Progenitor cell of endocrine pancreas (in vitro differentiated cells): Measurements from ENCODE around the gene FAM20B. TPM values are rescaled to one million over a fixed set of nuclear protein-coding genes. Genes with fewer than 3 reads are reported as not detected.

ENCODE experiments used
- DNase-seq: peaks from one replicate; pipeline ENCODE4 v3.0.0; 2021; ENCODE audit warnings: low spot score; ENCODE audit not compliant: unreplicated experiment
- H3K27ac Mint-ChIP-seq: 2 replicates; pipeline ENCODE4 v1.8.0; 2021; ENCODE audit warnings: mild to moderate bottlenecking, moderate library complexity, mixed read lengths
- H3K27me3 Mint-ChIP-seq: 2 replicates; pipeline ENCODE4 v1.8.0; 2021; ENCODE audit warnings: mixed read lengths
- H3K36me3 Mint-ChIP-seq: 2 replicates; pipeline ENCODE4 v1.8.0; 2022; ENCODE audit warnings: mixed read lengths; ENCODE audit not compliant: insufficient read depth
- H3K4me1 Mint-ChIP-seq: 2 replicates; pipeline ENCODE4 v1.8.0; 2021; ENCODE audit warnings: low read depth, mixed read lengths
- H3K4me3 Mint-ChIP-seq: 2 replicates; pipeline ENCODE4 v1.8.0; 2021; ENCODE audit warnings: low read depth, mild to moderate bottlenecking, moderate library complexity, mixed read lengths
- H3K9me3 Mint-ChIP-seq: 2 replicates; pipeline ENCODE4 v1.8.0; 2021; ENCODE audit warnings: low read depth, mixed read lengths
- CTCF ChIP-seq: fragments of 200-600 bp; sonication (generic); IDR thresholded peaks from one replicate; pipeline ENCODE4 v1.5.0; 2021; ENCODE audit warnings: antibody characterized with exemption, mild to moderate bottlenecking; ENCODE audit not compliant: unreplicated experiment
- total RNA-seq: library from RNA; stranded (reverse); gene quantifications from 2 replicates; pipeline ENCODE4 v1.2.1, GENCODE V29; 2021

Gene FAM20B
- total RNA-seq, 1 donor from 2014 or later, result 42.9 TPM

- DNase-seq, result no peak
- Mint-ChIP-seq H3K4me1 (peaks cover 2% of the 10 kb centered on the region), H3K4me3 (no peak overlapping the region), H3K27me3 (no peaks in the 10 kb centered on the region), H3K36me3 (peaks cover 18% of the 10 kb centered on the region), H3K27ac (peak overlapping the region; percentile 69), H3K9me3 (no peaks in the 10 kb centered on the region)
- no peak for TF ChIP-seq CTCF
These were observed 95.0 kb downstream of the FAM20B start for GRCh38 chr1:179120736-179121135.

GRCh38 chr1:179121159-179121938, 95.7 kb downstream of the FAM20B start:
- no peaks in the 10 kb centered on the region for H3K27me3 Mint-ChIP-seq
- DNase-seq, result no peak
- H3K4me1 Mint-ChIP-seq, result peaks cover 2% of the 10 kb centered on the region
- H3K27ac Mint-ChIP-seq, result peak overlapping the region; percentile 69
- TF ChIP-seq CTCF, result peak; percentile 64
- H3K4me3 Mint-ChIP-seq, result no peak overlapping the region
- no peaks in the 10 kb centered on the region for H3K9me3 Mint-ChIP-seq
- peaks cover 18% of the 10 kb centered on the region for H3K36me3 Mint-ChIP-seq

- no peak overlapping the region for H3K4me3 Mint-ChIP-seq
- no peak for DNase-seq
- H3K36me3 Mint-ChIP-seq, result peaks cover 8% of the 10 kb centered on the region
- no peaks in the 10 kb centered on the region for H3K27me3 Mint-ChIP-seq
- no peak for TF ChIP-seq CTCF
- H3K4me1 Mint-ChIP-seq, result peaks cover 4% of the 10 kb centered on the region
- H3K9me3 Mint-ChIP-seq, result no peaks in the 10 kb centered on the region
- H3K27ac Mint-ChIP-seq, result no peak overlapping the region
These were observed 99.2 kb downstream of the FAM20B start for GRCh38 chr1:179124873-179125272.

Other genes with a start within 250 kb of the FAM20B start
- 0.22 TPM in 1 of 2 replicates, not detected in the other for gene ANGPTL1, start 154.8 kb upstream of the FAM20B start, total RNA-seq
- 27.4 and 27.9 TPM in 2 replicates for gene TOR3A, start 56.2 kb downstream of the FAM20B start, total RNA-seq
- gene ABL2, start 203.8 kb downstream of the FAM20B start, total RNA-seq, result 23.7 and 25.1 TPM in 2 replicates